ENCODE measurements around the gene MAF.

The MAF gene

GRCh38 chr16:79610771-79611170, 10.2 kb upstream of the MAF start:
- no peak for DNase-seq

- no peak for DNase-seq
These were observed 9.3 kb upstream of the MAF start for GRCh38 chr16:79609861-79610260.

DNA sequence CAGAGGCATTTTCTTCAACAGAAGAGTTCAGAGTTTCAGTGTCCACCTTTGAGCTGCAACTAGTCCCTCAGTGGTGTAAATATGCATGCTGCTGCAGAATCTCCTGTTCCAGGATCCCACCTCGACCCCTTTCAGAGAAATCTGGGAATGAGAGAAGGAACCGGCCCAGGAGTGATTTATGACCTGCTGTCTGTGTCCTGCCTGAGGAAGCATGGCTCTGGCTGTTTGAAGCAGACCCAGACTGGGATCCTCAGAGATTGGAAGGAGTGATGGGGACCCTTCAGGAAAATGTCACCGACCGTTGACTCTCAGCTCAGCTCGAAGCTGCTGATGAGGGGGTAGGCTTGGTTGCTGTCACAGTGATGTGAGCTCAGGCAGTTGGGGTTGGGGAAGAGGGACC, 8.4 kb upstream of the MAF start:
- DNase-seq = no peak

DNA sequence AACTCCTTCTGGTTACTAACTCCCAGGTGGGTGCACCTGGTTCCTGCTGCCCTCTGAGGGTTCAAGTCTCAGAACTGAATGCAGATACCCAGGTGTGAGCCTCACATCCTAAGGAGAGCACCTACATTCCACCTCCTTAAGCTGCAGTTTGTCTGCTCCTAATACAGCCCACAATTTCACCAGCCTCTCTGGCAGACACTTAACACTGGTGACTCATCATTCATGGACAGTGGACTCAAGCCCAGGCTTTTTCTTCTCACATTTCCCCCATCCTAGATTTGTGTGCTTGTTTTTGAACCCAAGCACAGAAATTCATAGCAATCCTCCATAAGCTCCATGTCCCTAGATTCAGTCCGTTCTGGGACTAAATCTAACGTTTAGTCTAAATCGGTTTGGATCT, 7.0 kb upstream of the MAF start:
- DNase-seq = no peak

- no peak for DNase-seq
These were observed 5.5 kb upstream of the MAF start for GRCh38 chr16:79605999-79606398.

- DNase-seq = no peak
These were observed 2.5 kb upstream of the MAF start for GRCh38 chr16:79603055-79603454.

- no peak for DNase-seq
These were observed 2.1 kb upstream of the MAF start for GRCh38 chr16:79602628-79603014.

DNA sequence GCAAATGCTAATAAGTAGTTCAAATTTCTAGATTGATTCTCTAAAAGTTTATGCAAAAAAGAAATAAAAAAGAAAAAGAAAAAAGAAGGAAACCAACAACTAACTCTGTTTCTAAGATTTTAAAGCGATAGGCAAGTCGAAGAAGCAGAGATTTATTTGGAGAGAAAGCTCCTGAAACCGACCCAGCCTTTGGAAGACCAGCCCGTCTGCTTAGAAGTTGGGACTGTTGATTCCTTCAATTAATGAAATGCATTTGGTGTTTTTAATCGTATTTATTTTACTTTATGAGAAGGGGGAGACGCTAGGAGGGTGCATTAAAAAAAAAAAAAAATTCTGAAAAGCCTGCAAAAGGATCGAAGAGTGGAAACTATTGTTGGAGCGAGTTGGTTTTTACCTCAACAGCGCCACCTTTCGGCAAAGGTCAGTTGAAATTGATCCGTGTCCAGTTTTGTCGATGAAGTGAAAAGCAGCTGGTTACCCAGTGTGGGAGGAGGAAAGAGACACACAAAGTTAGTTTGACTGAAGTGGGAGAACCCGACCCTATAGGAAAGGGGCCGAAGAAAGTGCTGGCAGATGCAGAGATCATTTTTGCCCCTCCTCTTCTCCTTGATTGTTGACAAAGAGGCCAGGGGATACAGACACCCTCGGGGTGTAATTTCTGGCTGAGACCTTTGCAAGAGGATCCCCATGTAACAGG, 1.5 kb upstream of the MAF start:
- peak; percentile 41 to 82 (median 60) for DNase-seq

- DNase-seq = peak in 1 of 6 experiments; percentile 56
These were observed 774 bp upstream of the MAF start for GRCh38 chr16:79601092-79601930.

GRCh38 chr16:79599837-79600637, 500 bp downstream of the MAF start:
- peak in 3 of 6 experiments; percentile 42 to 84 (median 56) for DNase-seq

DNA sequence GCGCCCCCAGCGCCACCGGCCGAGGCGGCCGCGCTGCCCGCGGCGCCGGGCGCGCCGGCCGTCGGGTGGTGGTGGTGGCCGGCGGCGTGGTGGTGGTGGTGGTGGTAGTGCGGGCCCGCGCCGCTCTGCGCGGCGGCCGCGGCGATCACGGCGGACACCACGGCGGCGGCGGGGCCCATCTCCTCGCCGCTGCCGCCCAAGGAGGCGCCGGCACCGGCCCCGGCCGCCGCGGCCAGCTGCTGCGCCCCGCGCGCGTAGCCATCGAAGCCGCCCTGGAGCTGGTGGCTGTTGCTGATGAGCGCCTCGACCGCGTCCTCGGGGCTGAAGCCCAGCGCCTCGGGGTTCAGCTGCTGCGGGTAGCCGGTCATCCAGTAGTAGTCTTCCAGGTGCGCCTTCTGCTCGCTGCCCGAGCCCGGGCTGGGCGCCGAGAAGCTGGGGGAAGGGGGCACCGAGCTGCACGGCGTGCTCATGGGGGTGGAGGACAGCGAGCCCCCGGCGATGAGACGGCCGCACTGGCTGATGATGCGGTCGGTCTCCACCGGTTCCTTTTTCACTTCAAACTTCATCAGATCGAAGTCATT, 1.2 kb downstream of the MAF start:
- DNase-seq = peak in 3 of 6 experiments; percentile 5 to 19 (median 7)

GRCh38 chr16:79598348-79599181, 2.0 kb downstream of the MAF start:
- peak in 3 of 6 experiments; percentile 8 to 22 (median 9) for DNase-seq

DNA sequence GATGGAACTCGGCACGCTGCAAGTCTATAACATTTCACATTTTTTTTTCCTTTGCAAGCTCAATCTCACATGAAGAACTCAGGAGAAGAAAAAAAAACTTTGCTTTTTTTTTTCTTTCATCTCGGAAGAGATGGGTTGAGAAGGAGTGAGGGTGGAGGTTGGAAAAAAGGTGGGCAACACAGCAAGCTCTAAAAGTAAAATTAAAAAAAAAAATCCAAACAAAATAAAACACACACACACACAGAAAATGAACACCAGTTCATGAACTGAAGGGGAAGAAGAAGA, 2.5 kb downstream of the MAF start:
- no peak for DNase-seq

DNA sequence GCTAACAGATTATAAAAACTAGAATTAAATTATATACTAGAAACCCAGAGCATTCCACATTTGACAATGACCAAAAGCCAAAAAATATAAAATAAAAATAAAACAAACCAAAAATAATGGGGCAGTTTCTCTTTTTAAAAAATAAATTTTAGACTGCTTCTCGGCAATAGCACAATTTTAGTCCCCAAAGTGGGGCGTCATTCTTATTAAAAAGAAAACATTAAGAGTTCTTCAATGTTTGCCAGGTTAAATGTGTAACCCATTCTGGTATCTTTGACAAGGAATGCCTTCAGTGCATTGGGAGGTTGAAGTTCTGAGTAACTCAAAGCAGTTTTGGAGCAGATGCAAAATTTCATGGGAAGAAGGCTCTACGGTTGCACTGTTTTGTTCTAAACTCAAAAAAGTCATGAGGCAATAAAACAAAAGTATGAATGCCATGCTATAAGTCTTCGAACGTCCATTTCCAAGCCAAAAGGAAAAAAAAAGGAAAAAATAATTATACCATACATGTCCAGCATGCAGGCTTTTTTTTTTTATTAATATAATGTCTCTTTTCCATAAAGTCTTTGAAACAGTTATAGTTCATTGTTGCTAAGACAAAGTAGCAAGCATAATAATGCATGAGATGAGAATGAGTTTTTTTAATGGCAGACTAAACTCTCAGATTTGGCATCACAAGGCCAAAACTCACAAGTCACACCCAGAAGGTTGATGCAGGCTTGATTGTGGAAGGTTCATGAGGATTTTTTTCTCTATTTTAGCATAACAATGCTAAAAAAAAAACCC, 3.1 kb downstream of the MAF start:
- no peak for DNase-seq

GRCh38 chr16:79595931-79596450, 4.5 kb downstream of the MAF start:
- no peak for DNase-seq

- DNase-seq = no peak
These were observed 5.3 kb downstream of the MAF start for GRCh38 chr16:79595231-79595641.

- no peak for DNase-seq
These were observed 6.8 kb downstream of the MAF start for GRCh38 chr16:79593754-79594153.

DNA sequence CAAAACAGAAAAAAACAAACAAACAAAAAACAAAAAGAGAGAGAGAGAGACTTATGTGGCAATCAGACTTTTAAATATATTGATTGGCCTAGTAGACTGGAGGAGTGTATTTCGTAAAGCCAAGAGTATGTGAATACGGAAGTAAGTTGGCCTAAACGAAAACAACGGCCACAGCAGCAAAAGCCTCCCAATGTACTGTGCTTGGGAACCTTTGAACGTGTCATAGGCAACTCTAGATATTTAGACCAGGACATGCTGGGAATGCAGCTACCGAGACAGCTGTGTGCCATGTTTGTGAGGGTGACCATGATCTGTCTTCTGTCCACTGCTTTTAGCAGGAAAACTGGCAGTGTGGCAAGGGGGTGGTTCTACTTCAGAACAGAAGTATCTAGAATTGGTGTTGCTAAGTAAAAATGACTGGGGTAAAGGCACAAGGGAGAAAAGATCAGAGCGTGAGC, 7.4 kb downstream of the MAF start:
- DNase-seq = no peak

DNA sequence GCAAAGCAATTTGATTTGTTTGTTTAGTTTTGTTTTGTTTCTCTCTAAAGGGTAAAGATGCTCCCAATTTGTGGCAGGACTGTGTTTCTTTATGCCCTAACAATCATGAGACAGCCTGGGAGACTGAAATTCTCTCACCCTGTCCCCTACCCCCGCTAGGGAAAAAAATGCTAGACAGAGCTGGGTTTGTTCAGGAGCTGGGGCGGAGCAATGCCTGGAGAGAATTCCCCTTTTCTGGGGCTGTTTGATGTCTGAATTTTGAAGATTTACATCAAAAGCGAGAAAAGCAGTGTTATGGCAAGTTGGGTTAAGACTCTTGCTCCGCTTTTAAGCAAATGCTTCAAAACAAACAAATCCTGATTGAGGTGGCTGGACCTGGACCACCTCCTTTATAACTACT, 8.4 kb downstream of the MAF start:
- DNase-seq = no peak

- no peak for DNase-seq
These were observed 10.9 kb downstream of the MAF start for GRCh38 chr16:79589601-79590102.

- DNase-seq = no peak
These were observed 12.6 kb downstream of the MAF start for GRCh38 chr16:79587897-79588296.

All from stimulated activated naive CD4-positive, alpha-beta T cell (primary cell).